NCI-H446 (cell line): ENCODE data around the gene LAMTOR2.

Experiments used
- DNase-seq, 2 experiments: peaks; one replicate each; lab custom pipeline; 2025; lab: John Stamatoyannopoulos, UW

Gene LAMTOR2

DNA sequence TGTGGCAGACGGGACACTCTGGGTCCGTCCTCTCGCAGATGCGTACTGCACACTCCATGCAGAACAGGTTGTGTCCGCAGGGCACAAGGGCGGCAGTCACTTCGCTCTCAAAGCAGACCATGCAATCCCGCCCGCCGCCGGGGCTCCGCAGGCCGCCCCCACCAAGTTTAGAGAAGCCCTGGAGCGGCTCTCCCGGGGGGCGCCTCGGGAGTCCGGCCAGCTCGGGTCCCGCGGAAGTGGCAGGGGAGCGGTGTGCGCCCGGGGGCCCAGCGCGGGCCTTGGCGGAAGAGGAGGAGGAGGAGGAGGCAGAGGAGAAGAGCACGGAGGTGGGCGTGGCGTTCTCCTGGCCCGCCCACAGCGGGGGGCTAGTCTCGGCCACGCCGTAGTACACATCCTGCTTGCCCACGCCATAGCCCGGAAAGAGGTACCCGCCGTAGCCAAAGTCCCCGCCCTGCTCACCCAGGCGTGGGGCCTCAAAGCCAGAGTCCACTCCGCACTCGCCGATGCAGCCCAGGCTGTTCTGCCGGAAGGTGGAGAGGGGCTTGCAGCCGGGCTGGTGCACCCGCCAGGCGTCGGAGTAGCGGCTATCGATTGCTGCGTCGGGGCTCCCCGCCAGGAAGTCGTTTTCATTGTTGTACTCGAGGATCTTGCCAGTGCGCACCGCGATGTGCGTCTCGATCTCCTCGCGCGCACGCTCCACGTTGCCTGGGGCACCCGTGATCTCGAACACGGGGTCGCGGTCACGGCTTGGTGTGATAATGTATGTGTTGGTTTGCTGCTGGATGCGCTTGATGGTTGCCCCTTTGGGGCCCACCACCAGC, 22.2 kb downstream of the LAMTOR2 start:
- DNase-seq: no peak

DNA sequence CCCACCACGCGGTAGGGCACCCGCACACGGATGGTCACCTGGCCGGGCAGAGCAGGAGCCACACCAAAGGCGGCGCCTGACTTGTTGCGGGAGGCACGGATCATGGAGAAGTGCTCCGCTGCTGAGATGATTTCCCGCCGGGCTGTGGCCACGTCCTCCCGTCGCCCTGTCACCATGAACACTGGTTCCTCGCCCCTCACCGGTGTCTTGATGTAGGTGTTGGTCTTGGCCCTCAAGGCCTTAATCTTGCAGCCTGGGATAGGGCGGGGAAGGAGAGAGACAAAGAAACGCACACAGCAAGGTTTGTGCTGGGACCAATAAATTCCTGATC, 22.8 kb downstream of the LAMTOR2 start:
- no peak for DNase-seq

DNA sequence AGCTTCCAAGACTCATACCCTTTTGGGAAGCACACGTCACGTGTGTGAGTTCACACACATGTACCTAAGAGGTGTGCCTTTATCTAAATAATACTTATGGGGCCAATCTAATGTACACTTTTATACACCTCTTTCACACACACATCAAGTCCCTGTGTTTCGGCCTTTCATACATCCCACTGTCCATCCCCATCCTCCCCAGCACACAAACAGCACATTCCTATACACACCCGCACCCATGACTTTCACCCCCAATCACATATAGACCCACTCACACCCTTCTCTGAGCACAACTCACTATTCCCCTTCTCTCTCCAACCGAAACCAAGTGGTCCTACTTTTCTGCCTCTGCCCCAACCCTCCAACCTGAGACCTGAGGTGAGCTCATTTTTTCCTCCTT, 24.1 kb downstream of the LAMTOR2 start:
- DNase-seq: no peak

DNA sequence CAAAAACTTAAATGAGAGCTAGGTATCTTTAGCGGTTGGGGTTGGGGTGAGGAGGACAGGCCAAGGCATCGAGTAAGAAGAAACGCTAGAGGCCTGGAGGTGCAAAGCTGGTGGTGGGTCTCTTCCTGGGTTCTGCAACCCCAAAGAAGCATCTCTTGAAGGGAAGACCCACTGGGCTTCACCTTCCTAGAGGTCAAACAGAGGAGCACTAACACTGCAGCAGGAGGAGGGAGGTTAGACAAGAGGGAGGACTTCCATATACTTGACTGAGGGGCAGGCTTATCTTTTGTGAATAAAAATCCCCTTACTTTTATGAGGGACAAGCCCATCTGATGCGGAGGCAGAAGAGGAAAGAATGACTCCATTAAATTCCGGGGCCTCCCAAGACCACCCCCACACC, 25.2 kb downstream of the LAMTOR2 start:
- DNase-seq: no peak

DNA sequence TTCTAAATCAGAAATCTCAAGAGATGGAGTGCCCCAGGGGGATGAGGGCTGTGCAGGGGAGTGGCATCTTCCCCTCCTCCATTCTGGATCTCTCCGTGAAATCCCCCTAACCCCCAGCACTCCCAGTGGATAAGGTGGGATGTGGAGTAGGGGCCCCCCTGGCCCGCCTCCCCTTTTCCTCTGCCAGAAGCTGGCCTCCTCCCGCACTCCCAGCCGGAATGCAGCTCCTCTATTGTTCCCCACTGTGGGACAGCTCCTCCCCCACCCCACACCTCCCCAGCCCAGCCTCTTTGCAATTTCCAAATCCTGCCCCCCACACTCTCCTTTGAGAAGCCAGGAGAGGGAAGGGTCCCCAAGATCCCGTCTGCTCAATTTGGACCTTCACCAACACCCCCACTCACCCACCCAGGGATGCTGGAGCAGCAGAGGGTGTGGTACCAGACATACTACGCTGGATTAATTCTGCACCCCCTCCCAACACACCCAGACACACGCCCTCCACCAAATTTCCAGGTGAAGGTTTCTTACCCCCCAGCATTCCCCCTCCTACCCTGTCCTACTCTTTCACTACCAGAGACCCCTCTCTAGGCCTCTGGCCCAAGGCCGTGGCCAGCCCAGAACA, 25.8 kb downstream of the LAMTOR2 start:
- DNase-seq: no peak

DNA sequence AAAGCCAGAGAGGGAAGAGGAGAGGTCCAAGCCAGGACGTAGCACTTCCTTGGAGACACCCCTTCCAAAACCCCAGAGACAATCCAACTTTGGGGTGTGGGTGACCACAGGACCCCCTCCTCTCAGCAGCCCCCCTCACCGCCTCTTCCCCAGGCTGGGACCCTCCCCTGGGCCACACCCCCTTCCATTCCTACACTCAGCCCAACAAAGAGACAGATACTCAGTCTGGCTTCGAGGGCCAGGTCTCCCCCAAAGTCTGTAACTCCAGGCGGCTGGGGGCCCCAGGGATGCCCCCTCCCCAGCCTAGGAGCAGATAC, 26.2 kb downstream of the LAMTOR2 start:
- no peak for DNase-seq

DNA sequence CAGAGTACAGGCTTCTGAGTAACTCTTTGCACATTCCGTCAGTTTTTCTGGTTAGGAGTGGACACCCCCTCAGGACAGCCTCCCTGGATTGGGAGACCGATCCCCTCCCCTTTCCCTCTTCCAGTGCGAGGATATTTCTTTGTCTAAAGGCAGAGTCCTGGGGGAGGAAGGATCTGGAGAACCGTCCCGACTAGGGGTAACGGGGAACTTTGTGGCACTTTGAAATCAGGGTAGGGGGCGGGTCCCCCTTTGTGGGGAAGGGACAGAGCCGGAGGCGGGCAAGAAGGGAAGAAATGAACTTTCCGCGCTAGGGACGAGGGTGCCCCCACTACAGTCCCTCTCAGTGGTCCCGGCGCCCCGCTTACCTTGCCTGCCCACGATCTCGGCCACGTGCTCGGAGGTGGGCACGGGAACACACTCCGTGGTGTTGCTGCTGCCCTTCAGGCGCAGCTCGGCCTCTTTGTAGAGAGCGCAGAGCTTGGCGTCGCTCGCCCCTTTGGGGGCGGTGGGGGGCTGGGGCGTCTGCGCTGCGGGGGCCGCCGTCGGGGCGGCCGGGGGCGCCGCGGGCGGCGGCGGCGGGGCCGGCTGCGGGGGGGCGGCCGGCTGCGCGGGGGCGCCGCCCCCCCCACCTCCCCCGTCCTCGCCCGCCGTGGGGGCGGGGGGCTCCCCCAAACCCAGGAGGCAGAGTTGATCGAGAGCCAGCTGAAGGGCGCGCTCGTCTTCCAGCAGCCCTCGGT, 26.8 kb downstream of the LAMTOR2 start:
- no peak for DNase-seq

DNA sequence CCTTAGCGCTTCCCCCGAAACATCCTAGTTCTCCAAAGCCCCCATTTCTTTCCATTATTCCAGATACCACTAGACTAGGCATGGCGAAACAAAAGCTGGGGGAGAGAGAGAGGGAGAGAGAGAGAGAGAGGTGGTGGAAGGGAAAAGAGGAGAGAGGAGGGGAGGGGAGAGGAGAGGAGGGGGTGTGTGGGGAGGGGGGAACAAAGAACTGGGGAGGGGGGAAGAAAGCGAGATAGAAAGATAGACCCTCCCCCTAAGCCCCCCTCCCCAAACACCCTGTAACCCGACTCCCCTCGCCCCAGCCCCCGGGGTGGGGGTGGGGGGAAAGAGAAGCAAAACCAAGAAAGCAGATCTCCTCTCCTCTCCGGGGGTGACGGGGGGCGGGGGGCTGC, 27.3 kb downstream of the LAMTOR2 start:
- DNase-seq: no peak

DNA sequence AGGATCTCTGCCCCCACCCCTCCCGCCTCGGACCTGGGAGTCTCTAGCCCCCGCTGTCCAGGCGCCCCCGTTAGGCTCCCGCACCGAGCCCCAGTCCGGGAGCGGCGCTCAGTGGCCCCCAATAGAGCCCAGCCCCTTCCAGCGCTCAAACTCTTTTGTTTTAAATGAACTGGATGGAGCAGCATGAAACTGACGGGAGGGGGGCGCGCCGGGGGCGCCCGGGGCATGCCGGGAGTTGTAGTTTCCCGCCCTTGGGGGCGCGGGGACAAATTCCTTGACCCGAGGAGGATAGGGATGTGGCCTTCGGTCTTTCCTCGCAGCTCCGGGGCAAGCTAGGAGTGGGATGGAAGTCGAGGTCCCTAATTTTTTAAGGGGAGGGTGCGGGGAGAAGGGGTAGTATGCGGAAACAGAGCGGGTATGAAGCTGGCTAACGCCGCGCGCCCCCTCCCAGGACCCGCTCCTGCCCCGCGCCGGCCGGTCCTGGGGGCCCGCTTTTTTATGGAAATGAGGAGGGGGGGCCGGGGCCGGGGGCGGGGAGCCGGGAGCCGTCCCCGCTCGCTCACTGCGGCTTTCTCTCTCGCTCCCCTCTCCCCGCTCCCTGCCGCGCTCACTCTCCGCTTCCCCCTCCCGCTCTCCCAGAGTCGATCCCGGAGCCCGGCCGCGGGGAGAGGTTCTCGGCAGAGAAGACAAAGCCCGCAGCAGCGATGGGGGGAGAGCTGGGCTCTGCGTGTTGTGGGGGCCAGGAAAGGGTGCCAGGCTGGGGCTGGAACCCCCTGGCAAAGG, 27.9 kb downstream of the LAMTOR2 start, which contains the start of gene MEX3A:
Gene MEX3A (minus strand): TSS at position 157 of the 783 bp plus-strand sequence. CDS start 467 bp downstream, outside the sequence.
- DNase-seq: peak; percentile 59 to 81

DNA sequence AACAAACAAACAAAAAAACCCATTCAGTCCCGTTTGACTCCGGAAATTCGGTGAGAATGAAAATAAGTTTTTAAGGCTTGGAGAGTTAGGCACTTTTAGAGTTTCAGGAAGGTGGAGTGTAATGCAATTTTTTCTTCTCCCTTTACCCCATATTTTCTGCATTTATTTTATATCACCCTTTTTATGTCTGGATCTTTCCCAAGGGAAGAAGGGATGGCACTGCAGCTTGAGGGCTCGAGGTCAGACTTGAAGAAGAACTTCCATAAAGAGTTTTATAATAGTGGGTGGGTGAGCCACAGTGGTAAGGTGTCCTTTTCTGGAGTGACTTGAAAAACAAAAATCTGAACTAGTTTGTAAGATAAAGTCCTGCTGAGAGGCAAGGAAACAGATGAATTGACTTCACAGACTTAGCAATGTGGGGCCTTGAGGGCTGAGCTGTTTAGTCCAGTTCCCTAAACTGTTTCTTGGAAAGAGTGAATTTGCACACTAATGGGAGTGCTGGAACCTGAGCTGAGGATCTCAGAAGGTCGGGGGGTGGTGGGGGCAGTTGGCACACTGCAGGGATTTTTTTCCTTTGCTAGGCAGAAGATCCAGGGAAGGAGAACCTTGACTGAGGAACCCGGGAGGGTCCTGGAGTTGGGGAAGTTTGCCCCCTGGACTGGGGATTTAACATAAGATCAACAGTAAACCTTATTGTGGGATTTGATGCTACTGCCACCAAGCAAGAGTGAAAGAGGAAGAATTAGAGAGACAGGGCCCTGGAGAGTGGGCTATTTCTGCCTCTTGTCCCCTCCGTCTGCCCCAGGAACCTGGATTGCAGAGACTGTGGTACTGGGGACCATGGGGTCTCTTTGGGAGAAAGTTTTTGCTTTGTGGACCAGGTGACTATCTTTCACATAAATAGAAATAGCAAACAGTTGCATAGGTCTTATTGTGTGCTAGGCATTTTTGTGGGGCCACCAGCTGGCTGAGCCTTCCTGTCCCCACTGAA, 29.5 kb downstream of the LAMTOR2 start:
- no peak for DNase-seq

DNA sequence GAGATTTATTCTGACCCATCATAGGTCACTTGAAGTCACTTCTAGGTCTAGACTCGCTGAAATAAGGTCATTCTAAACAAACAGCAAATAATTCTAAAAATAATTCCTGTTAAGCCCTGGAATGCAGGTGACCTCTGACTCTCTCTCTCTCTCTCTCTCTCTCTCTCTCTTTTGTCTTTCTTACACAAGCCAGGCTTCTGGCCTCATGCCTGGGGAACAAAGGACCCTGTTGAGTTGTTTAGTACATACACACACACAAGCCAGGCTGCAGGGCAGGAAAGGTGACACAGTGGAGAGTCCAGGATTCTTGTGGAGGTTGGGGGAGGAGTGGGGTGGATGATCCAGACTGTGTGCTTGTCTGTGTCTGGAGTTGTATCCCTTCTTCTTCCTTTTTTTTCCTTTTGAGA, 31.7 kb downstream of the LAMTOR2 start:
- DNase-seq: no peak

DNA sequence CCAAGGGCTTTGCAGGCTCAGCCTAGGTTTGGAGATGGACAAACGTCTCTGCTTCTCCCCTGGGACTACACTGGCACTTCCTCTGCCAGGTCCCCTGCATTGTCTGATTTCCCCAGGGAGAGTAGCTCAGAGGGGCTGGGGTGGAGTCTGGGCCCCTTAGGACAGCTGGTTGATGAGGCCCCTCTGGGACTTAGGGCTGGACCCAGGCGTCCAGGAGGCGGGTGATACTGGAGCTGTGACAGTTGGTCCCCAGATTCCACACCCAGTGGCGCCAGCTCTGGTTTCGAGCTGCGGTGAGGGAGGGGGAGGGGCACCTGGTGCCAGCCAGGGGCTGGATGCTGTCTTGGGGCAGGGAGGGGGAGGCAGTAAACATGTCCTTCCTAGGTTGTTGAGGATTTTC, 35.1 kb downstream of the LAMTOR2 start:
- DNase-seq: no peak

DNA sequence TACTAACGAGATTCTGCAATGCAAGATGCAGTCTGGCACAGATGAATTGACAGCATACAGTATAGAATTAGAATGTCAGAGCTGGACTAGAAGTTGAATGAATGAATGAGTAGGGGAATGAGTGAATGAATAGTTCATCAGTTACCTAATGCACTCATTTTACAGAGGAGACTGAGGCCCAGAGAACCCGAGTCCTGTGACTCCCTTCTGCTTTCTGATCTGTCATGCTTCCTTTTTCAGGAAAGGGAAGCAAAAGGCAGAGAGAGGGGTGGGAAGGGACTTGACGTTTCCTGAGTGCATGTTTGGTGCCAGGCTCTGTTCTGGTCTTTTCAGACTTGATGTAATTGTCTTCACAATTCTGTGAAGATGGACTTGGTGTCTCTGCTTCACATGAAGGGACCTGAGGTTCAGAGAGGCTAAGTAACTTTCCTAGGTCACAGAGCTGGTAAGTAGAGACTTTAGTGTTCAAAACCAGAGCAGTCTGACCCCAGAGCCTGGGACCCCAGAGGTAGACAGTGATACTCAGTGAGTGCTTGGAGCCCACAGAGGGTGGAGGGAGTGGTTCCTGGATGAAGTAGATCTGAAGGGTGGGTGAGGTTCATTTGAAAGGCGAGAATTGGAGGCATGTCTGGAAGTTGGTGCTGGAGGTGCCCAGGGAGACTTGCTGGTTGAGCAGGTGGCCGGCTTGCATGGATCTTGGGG, 35.7 kb downstream of the LAMTOR2 start:
- no peak for DNase-seq

DNA sequence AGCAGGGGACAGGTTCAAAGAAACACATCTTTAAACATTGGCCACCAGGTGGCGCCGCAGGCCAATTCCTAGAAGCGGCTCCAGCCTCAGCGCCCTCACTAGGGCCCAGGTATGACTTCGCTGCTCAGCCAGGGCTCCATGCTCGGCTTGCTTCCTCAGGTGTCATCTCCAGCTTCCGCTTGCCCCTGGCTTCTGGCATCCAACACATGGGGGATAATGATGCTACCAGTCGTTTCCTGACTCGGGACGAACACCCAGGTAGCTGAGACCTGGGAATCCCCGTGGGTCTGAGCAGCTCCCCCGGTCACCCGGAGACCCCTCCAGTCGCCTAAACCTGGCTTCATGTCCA, 36.2 kb downstream of the LAMTOR2 start:
- DNase-seq: peak; percentile 66 to 87

DNA sequence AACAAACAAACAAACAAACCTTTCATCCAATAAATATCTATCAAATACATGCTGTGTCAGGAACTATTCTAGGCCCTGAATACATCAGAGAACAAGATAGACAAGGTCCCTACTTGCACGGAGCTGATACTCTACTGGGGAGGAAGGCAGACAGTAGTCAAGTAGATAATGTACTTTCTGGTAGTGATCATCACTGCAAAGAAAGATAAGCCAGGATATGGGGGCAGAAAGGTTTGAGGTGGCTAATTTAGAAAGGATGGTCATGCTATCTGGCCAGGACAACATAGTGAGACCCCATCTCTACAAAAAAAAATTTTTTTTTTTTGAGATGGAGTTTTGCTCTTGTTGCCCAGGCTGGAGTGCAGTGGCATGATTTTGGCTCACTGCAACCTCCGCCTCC, 37.0 kb downstream of the LAMTOR2 start:
- no peak for DNase-seq

DNA sequence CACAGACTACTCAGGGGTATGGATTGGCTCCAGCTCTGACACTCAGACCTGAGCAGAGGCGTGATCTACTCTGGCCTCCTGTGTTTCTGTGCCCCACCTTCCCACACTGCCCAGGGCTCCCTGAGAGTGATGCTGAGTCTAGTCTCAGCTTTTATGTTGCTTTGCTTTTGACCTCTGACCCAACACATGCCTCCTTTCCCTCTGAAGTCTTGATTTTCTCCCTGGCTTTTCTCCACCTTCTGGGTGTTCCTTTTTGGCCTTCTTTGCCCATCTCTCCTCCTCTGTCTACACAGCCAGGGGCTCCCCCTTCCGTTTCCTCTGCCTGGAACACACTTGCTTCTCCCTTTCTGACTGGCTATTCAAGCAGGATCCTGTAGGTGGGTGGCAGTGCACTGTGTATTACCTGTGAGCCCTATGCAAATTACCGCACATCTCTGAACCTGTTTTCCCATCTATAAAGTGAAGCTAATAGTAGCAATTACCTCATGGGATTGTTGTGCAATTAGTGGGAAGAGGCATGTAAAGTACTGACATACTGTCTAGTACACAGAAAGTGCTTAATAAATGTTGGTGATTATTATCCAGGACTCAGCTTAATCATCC, 41.4 kb downstream of the LAMTOR2 start:
- DNase-seq: no peak

DNA sequence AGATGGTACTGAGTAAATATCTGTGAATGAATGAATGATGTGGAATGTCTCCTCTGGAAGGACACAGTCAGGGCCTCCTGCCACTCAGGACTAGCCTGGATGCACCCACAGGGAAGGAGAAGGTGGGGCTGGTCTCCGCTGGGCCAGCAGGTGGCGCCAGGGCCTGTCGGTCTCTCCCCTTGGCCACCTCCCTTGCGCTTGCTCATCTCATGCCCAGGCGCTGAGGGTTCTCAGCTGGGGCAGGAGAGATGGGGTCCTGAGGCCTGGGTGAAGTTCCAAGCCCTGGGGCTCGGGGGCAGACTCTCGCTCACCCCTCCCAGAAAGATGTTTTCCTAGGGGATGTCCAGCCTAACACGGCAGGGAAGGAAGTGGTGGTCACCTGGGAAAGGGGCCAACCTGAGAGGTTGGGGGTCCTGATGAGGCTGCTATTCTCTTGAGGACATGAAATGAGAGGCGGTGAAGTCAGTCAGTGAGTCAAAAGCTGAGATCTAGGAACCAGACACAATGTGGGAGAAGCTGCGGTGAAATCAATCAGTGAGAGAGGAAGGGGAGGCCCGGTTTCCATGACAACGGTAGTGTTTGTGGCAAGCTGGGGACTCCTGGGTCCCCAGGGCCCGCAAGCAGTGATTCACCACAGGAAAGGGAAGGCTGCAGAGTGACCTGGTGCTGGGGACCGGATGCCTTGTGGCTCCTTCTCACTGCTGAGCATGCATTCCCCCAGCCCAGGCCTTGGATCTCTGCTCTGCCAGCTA, 42.2 kb downstream of the LAMTOR2 start:
- peak; percentile 54 to 81 for DNase-seq

DNA sequence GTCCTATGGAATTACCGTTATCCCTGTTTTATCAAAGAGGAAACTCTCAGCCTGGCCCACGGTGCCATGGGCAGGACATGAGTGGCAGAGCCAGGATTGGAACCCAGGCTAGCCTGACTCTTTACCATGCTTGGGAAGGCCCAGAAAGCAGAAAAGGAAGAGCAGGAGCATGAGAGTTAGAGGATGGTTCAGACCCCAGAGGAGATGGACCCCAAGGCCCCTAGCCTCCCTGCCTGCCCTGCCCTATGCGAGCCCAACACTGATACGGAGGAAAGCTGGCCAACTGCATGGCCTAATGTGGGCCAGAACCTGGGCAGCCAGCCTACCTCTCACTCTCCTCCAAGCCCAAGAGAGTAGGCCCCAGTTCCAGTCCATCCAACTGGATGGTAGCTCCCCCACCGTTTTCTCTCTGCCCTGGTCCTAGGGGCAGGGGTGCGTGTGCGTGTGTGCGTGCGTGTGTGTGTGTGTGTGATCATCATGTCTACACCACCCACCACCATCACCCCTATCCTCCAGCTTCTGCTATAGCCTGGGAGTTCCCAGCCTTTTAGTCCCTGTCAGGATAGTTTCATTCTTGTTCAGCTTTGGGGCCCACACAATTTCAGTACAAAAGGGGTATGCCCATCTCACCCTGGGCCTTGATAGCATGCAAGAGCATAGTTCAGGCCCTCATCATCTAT, 43.1 kb downstream of the LAMTOR2 start:
- DNase-seq: no peak

DNA sequence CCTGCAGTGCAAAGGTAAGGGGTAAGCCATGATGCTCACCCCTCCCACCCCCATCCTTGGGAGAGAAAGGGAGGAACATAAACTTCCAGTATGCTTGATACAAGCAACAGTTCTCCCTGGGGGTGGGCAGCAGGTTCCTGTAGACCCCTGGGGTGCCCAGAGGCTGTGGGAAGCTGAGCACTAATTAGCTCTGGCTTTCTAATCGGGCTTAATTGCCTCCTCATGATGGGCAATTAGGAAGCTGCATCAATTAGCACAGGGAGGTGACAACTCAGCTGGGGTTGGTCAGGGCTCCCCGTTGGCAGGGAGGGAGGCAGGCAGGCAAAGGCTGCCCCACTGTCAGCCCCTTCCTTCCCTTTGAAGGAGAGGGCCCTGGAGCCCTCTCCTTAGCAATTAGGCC, 44.2 kb downstream of the LAMTOR2 start:
- no peak for DNase-seq
